Muscle layer of duodenum (tissue), 2 donors: Measurements from ENCODE around the gene MYADM.

Source experiments
- H3K27ac ChIP-seq: one replicate; pipeline ENCODE4 v1.7.0; 2013; ENCODE audit warnings: mild to moderate bottlenecking, low read length
- H3K27me3 ChIP-seq: one replicate; pipeline ENCODE4 v1.7.0; 2013; ENCODE audit warnings: low read depth, mild to moderate bottlenecking, control low read depth, low read length
- H3K36me3 ChIP-seq, 2 donors: one replicate each; pipeline ENCODE4 v1.7.0; 2013; ENCODE audit warnings: low read length in 2 of 2, control low read depth in 1 of 2, mild to moderate bottlenecking in 1 of 2; ENCODE audit not compliant: insufficient read depth in 2 of 2, control insufficient read depth in 1 of 2
- H3K4me1 ChIP-seq, 2 donors: one replicate each; pipeline ENCODE4 v1.7.0; 2013; ENCODE audit warnings: low read length in 2 of 2, mild to moderate bottlenecking in 2 of 2, control low read depth in 1 of 2, moderate library complexity in 1 of 2; ENCODE audit not compliant: insufficient read depth in 2 of 2, control insufficient read depth in 1 of 2
- H3K4me3 ChIP-seq, 2 donors: one replicate each; pipeline ENCODE4 v1.7.0; 2013; ENCODE audit warnings: low read length in 2 of 2, low read depth in 1 of 2, mild to moderate bottlenecking in 1 of 2
- H3K9me3 ChIP-seq, 2 donors: one replicate each; pipeline ENCODE4 v1.7.0; 2013; ENCODE audit warnings: low read length in 2 of 2, control low read depth in 1 of 2, mild to moderate bottlenecking in 1 of 2; ENCODE audit not compliant: control insufficient read depth in 1 of 2
- donor health status: healthy.

The MYADM gene

DNA sequence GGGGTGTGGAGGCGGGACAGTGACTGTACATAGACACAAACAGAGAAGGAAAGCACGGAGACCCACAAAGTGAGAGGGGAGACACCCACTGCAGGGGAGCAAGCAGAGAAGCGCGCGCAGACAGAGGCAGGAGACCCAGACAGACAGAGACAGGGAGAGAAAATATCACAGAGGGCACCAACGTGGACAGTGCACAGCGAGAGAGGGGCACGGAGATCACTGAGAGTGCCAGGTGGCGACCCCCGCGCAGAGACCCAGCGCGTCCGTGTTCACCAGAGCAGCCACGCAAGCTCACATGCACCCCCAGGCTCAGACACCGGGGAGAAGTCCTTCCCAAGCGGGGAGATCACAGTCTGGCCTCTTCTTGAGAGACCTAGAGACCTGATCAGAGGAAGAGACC, 40.0 kb downstream of the MYADM start:
- no peak overlapping the region for H3K27ac ChIP-seq
- H3K9me3 ChIP-seq = no peaks in the 10 kb centered on the region
- H3K36me3 ChIP-seq = no peaks in the 10 kb centered on the region
- peaks cover 55% of the 10 kb centered on the region for H3K27me3 ChIP-seq
- H3K4me3 ChIP-seq = peak overlapping the region in 1 of 2 donors; percentile 35
- peaks cover 0 to 34% of the 10 kb centered on the region in 2 donors for H3K4me1 ChIP-seq

- Histone ChIP-seq H3K27me3 (peaks cover 59% of the 10 kb centered on the region), H3K4me3 (peak overlapping the region in 1 of 2 donors; percentile 35), H3K9me3 (no peaks in the 10 kb centered on the region), H3K4me1 (peaks cover 0 to 34% of the 10 kb centered on the region in 2 donors), H3K36me3 (no peaks in the 10 kb centered on the region), H3K27ac (no peak overlapping the region)
These were observed 40.6 kb downstream of the MYADM start for GRCh38 chr19:53908106-53908934.

DNA sequence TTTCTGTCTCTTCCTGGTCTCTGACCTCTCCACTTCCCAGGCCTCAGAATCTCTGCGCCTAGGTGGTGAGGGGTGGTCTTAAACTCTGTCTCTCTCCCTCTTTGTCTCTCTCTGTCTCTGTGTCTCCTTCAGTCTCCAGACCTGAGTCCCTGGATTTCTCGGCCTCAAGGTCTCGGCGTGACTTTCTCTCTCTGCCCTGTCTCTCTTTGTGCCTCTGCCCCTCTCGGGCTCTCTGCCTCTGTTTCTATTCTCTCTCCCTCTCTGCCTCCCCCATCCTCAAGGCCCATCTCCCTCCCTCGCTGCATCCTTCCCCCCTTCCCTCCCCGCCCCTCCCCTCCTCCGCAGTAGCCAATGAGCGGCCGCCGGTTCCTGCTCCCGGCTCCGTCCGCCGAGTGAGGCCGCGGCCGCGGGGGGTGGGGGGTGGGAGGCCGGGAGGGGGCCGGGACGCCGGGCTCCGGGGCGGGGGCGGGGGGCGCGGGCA, 41.3 kb downstream of the MYADM start, which contains the start of gene CACNG7:
CACNG7 (plus strand) TSS at position 344 of the 481 bp plus-strand sequence. CDS start 3,554 bp downstream, outside the sequence.
- Histone ChIP-seq H3K9me3 (no peaks in the 10 kb centered on the region), H3K27me3 (peaks cover 59% of the 10 kb centered on the region), H3K36me3 (no peaks in the 10 kb centered on the region), H3K4me1 (peaks cover 0 to 34% of the 10 kb centered on the region in 2 donors), H3K27ac (no peak within 1 kb of the TSS), H3K4me3 (peak within 1 kb of the TSS in 1 of 2 donors; percentile 35)

- H3K4me1 ChIP-seq = peaks cover 0 to 34% of the 10 kb centered on the region in 2 donors
- H3K27me3 ChIP-seq = peaks cover 59% of the 10 kb centered on the region
- no peaks in the 10 kb centered on the region for H3K36me3 ChIP-seq
- H3K27ac ChIP-seq = no peak overlapping the region
- no peak overlapping the region for H3K4me3 ChIP-seq
- no peaks in the 10 kb centered on the region for H3K9me3 ChIP-seq
These were observed 41.9 kb downstream of the MYADM start for GRCh38 chr19:53909471-53910169.

GRCh38 chr19:53910170-53910518, 42.5 kb downstream of the MYADM start:
- peaks cover 59% of the 10 kb centered on the region for H3K27me3 ChIP-seq

DNA sequence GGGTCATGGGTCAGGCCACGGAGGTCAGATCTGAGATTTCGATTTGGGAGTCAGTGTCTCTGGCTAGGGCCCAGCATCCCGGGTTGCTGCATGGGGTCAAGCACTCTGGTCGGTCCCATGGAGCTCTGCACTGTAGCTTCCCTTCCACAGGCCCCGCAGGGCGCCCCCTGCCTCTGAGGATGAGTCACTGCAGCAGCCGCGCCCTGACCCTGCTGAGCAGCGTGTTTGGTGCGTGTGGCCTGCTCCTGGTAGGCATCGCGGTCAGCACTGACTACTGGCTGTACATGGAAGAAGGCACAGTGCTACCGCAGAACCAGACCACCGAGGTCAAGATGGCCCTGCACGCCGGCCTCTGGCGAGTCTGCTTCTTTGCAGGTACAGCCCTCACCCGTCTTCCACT, 45.0 kb downstream of the MYADM start:
- Histone ChIP-seq H3K4me1 (peaks cover 0 to 22% of the 10 kb centered on the region in 2 donors), H3K27me3 (peaks cover 44% of the 10 kb centered on the region), H3K36me3 (no peaks in the 10 kb centered on the region), H3K27ac (no peak overlapping the region), H3K4me3 (no peak overlapping the region), H3K9me3 (no peaks in the 10 kb centered on the region)

More at GRCh38 chr19:53910170-53910518, 42.5 kb downstream of the MYADM start:
- no peak overlapping the region for H3K4me3 ChIP-seq
- H3K27ac ChIP-seq = no peak overlapping the region
- no peaks in the 10 kb centered on the region for H3K9me3 ChIP-seq
- H3K4me1 ChIP-seq = peaks cover 0 to 34% of the 10 kb centered on the region in 2 donors
- H3K36me3 ChIP-seq = no peaks in the 10 kb centered on the region

- Histone ChIP-seq H3K27ac (no peak overlapping the region), H3K4me1 (peaks cover 0 to 3% of the 10 kb centered on the region in 2 donors), H3K9me3 (no peaks in the 10 kb centered on the region), H3K36me3 (no peaks in the 10 kb centered on the region), H3K27me3 (peaks cover 25% of the 10 kb centered on the region), H3K4me3 (no peak overlapping the region)
These were observed 47.3 kb downstream of the MYADM start for GRCh38 chr19:53915000-53915399.

GRCh38 chr19:53916004-53916403, 48.3 kb downstream of the MYADM start:
- no peaks in the 10 kb centered on the region for H3K9me3 ChIP-seq
- H3K36me3 ChIP-seq = no peaks in the 10 kb centered on the region
- H3K4me1 ChIP-seq = no peaks in the 10 kb centered on the region
- no peak overlapping the region for H3K27ac ChIP-seq
- no peak overlapping the region for H3K4me3 ChIP-seq
- peaks cover 18% of the 10 kb centered on the region for H3K27me3 ChIP-seq

- Histone ChIP-seq H3K27me3 (peaks cover 5% of the 10 kb centered on the region), H3K27ac (no peak overlapping the region), H3K36me3 (no peaks in the 10 kb centered on the region), H3K9me3 (no peaks in the 10 kb centered on the region), H3K4me1 (no peaks in the 10 kb centered on the region), H3K4me3 (no peak overlapping the region)
These were observed 49.7 kb downstream of the MYADM start for GRCh38 chr19:53917356-53917755.
